ENCODE measurements around the gene LIF.
A peak's percentile ranks its signal among the peaks of the same experiment; 100 is the strongest.

LIF gene

DNA sequence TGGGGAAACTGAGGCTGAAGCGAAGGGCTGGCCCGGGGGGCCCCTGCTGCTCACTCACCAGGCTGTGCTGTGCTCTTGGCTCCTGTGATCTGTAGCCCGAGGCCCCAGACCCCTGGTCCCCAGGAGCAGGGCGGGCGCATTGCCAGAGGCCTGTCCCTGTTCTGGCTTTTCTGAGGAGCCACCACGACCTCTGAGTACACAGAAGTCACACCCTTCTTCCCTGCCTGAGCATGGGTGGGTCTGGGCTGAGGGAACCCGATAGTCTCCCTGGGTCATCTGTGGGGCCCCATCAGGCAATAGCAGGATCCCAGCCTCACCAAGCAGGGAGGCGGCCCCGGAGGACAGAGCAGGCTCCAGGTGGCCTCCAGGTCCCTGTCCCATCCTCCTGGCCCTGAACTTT, 37.6 kb upstream of the LIF start:
- no peak for DNase-seq

- no peak for DNase-seq
Measured at GRCh38 chr22:30283342-30283741, 36.8 kb upstream of the LIF start.

- peak in 1 of 14 donors; percentile 13 for DNase-seq
Measured at GRCh38 chr22:30282616-30283046, 36.1 kb upstream of the LIF start.

DNA sequence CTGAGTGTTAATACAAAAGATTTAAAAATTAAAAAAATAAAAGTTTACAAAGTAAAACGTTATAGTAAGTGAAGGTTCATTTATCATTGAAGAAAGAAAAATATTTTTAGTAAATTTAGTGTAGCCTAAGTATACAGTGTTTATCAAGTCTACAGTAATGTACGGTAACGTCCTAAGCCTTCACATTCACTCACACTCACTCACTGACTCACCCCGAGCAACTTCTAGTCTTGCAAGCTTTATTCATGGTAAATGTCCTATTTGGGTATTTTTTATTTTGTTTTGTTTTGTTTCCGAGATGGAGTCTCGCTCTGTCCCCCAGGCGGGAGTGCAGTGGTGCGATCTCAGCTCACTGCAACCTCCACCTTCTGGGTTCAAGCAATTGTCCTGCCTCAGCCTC, 33.9 kb upstream of the LIF start:
- no peak for DNase-seq

- no peak for DNase-seq
Measured at GRCh38 chr22:30279932-30280331, 33.4 kb upstream of the LIF start.

DNA sequence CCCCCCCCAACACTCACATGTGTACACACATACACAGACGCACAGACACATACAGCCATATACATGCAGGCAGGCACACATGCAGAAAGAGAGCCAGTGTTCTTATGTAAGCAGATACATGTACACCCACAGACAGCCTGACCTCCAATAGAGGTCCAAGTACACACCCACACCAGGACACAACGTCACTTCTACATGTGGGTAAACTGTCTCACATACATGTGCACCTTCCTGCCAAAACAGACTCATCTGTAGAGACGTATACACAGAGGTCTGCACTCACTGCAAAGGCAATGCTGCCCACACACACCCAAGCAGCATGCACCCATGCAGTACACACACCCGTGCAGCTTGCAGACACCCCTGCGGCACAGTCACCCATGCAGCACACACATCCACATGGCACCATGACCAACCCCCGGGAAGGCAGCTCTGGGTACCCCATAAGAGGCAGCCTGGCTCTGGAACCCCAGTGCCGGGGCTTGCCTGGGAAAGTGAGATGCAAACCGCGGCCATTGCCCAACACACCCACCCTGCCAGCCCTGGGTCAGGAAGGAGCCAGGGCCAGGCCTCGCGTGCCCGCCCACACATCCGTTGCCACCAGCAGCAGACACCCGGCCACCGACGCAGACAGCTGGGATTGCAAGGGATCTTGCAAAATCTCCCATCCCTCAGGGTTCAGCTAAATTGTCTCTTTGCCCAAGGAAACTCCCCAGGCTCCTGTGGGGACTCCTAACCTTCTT, 32.7 kb upstream of the LIF start:
- peak in 4 of 14 donors; percentile 29 to 61 (median 34) for DNase-seq

DNA sequence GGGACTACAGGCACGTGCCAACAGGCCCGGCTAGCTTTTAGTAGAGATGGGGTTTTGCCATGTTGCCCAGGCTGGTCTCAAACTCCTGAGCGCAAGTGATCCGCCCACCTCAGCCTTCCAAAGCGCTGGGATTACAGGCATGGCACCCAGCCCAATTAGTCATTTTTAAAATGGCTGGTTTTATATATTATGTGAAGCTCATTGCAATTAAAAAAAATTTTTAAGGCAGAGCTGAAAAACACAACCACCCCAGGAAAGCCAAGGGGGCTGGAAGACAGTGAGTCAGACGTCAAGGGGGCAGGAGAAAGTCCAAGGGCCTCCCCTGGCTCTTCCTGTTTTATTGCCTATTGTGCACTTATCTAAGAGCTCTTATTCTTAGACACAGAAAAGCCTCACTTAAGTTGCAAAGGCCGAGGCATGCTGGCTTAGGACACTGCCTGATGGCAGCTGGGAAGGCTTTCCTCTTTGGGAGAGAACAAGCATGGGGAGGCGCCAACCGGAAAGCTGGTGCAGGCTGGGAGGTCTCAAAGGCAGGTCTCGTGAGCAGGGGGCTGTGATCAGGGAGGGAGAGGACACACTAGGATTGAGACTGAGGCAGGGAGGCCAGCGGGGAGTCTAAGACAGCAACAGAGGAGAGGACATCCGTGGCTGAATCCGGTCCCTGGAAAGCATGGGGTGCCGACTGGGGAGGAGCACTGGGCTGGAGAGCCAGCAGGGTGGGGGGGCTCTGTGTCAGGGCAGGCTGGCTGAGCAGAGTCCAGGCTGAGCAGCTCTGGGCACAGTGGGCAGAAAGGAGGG, 31.2 kb upstream of the LIF start:
- peak in 8 of 14 donors; percentile 10 to 74 (median 26) for DNase-seq

DNA sequence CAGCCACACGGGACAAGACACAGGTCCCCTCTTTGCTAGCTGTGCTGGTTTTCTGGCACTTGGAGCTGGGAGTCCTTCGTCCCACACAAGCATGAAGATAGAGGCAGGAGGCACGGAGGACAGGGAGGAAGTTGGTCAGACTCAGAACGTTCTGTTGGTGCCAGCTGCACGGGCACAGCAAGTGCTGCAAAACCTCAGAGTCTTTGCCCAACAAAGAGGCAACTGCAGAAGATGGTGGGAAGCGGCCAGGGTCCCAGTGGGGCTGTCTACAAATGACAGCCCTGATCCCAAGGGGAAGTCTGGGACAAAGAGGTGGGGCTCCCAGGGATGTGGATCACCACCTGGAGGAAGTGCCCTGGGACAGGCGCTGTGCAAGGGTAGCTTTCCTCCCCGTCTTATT, 29.5 kb upstream of the LIF start:
- DNase-seq = no peak

DNA sequence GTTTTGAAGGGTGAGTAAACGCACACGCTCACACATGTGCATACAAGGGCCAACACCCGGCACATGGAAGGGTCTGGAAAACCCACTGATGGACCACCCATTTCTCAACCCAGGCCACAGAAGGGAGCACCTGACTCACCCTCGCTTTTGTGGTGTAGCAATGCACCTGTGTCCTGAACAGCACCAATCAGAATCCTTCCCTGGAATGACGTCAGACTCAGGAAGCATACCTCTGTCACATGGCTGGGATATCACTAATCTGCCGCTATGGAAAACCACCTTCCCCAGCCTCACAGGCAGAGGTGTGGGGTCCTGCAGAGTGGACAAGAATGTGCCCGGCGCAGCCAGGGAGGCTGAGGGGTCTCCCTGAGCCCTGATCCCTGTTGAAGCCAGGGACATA, 29.1 kb upstream of the LIF start:
- no peak for DNase-seq

DNA sequence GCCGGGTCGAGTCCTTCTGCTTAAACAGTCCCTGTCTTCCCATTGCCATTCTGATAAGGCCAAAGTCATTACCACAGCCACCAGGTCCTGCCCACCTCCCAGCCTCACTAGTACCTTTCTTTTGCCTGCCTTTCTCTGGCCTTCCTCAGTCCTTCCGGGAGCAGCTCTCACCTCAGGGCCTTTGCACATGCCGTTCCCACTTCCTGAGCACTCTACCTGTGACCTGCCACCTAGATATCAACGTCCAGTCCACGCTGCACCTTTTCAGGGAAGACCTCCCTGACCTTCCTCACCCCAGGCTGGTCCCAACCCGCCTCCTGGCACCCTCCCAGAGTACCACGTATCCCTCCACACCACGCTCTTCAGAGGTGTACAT, 27.9 kb upstream of the LIF start:
- no peak for DNase-seq

DNA sequence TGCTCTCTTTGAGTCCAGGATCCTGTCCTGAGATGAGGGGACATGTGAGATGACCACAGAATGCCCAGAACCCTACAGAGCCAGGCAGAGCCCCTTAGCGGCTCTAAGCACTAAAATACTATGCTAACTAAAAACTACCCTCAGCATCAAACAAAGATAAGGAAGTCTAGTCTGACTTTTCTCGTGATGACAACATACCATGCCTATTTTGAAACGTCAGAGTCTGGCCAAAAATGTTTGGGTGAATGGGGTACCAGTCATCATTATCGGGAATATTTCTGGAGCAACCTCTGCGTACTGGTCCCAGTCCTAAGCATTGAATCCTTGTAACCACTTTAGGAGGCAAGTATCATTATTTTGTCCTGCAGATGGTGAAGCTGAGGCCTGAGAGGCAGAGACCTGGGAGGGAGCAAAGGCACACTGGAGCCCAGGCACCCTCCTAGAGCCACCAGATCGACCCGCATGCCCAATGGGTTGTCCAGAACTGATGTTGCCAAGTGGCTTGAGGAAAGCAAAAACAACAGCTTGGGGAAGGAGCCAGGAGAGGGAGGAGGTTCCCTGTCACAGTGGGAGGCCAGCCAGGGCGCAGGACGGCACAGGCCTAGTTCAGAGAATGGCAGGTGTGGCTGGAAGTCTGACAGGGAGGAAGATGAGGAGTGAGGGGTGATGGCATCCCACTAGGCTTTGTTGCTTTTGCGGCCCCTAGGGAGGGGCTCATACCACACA, 27.3 kb upstream of the LIF start:
- DNase-seq = peak in 1 of 14 donors; percentile 19

DNA sequence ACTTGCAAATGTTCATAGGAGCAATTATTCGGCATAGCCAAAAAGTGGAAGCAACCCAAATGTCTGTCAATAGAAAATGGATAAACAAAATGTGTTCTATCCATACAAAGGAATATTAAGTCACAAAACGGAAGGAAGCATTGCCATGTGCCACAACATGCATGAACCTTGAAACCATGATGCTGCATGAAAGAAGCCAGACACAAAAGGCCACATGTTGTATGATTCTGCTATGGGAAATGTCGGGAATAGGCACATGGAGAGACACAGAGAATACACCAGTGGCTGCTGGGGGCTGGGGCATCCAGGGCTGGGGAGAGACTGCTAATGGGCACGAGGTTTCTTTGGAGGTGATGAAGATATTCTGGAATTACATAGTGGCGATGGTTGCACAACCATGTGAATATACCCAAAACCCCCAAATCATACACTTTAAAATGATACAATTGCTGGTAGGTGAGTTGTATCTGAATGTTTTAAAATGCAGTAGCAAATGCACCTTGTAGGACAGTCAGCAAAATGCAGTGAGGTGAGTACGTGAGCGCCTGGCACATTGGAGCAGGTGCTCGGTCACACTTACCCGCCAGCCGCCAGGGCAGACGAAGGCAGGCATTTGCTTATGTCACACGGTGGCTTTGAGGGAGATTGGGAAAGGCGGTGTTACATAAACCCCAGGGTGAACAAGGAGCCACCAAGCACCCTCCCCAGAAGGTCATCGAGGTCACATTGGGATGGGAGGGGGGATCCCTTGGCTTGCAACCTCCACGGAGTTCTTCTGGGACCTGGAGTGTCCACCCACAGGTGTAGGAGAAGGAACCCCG, 26.4 kb upstream of the LIF start:
- no peak for DNase-seq

DNA sequence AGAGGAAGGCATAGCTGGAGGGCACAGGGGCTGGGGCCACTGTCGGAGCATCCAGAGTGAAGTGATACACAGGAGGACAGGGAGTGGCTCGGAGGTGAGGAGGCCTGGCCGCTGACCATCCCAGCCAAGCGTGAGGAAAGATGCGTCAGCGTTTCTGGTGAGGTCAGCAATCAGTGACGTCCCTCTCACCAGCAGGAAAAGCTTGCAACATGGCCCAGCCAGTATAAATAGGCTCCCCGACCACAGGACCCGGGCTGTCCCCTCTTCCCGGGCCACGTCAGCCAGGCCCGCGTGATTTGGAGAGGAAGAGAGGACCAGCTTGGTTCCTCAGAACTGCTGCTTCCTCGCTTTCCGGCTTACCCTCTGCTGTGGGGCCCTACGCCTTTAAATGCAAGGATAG, 24.3 kb upstream of the LIF start:
- peak in 10 of 14 donors; percentile 25 to 77 (median 64) for DNase-seq

GRCh38 chr22:30268331-30268730, 21.8 kb upstream of the LIF start:
- no peak for DNase-seq

DNA sequence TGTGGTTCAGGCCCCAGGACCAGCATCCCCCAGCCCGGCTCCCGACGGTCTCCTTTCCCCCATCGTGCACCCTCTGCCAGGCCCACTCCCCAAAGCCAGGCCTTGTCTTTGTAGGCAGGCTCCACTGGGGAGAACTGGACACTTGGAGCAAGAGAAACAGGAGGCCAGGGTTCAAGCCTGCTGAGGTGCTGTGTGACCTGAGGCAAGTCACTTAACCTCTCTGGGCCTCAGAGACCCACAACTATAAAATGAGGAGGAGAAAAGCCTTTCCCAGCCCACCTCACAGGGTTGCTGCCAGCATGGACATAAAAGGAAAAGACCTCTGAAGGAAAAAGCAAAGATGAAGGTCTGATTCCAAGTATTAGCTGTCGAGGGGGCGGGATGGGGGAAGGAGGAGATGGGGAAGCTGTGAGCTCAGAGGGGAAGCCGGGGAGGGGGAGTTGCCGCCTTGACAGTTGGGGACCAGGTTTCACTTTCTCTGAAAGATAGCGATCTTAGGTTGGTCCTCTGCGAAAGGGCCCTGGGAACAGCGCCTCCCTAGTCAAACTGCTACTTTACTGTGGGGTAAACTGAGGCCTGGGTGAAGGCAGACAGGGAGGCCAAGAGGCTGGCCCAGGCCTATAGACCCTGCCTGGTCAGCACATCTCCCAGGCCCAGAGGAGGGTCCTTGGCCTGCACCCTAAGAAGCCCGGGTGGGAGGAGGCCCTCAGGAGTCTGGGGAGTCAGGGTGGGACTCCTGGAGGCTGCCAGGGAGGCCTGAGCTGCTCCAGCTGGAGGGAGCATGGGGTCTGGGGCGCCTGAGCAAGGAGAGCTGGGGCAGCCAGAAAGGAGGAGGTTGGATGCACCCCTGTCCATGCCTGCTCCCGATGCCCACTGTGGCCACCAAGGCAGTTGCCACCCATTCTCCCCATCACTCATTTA, 21.1 kb upstream of the LIF start:
- DNase-seq = no peak

DNA sequence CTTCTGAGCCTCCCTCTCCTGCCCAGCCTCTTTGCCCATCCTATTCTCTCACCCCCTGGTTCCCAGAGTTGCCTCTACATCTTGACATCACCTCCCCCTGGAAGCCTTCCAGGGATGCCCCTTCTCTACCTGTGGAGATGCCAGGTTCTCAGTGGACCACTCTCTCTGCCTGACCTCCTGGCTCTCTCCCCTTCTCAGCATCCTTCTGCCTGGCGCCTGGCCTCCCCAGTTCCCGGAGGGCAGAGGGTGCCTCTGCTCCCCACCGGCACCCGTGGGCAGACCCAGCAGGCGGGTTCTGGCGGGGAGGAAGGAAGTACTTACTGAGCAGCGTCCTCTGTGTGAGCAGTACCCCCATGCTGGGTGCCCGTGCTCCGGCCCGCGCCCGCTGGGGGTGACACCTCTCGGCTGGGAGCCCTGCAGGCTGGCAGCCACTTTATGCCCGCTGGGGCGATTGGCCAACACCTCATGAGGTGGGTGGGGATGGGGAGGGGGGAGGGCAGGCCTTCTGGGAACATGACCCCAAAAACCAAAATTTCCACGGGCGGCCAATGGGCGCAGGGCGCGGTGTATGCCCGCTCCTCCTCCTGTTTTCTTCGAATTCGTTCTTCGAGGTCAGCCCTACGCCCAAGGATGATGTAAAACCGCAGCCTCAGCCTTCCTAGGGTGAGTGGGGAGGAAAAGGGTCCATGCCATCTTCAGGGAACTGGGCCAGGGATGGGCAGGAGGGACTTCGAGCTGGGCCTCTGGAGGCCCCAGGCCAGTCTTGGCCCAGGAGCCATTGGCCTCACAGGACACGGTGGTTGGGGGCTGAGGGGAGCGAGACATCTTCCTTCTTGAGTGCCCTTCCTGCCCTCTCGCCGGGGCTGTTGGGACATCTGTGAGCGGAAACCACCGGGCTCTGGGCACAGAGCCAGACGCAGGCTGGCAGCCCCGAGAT, 20.2 kb upstream of the LIF start, which contains the start of gene OSM:
OSM (minus strand) TSS at position 407 of the 937 bp plus-strand sequence; CDS start at position 355, 52 bp downstream.
- peak in 8 of 14 donors; percentile 9 to 63 (median 36) for DNase-seq

GRCh38 chr22:30265823-30266444, 19.4 kb upstream of the LIF start:
- DNase-seq = peak in 10 of 14 donors; percentile 14 to 60 (median 28)

- no peak for DNase-seq
Measured at GRCh38 chr22:30265131-30265720, 18.7 kb upstream of the LIF start.

DNA sequence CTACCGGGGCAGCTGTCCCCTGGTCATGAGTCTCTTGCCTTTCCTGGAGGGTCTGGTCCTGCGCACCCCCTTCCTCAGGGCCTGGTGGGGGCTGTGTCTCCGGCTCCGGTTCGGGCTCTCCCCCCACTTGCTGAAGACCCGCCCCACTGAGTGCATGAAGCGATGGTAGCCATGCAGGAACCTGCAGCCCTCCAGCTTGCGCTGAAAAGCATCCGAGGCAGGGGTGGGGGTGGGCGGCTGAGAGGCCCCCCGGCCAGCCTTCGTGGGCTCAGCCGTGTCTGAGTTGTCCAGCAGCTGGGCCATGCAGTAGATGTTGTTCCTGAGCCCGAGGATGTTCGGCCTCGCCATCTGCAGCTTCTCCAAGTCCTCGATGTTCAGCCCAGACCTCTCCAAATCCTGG, 17.3 kb upstream of the LIF start:
- DNase-seq = no peak
